Measurements from ENCODE around the gene FOXF1. TPM values are rescaled to one million over a fixed set of nuclear protein-coding genes. Genes with fewer than 3 reads are reported as not detected.

FOXF1 gene
- total and polyA plus RNA-seq, 4 donors, result 0.56 to 1.2 (median 0.89) TPM

GRCh38 chr16:86501989-86502855 lies 8.1 kb upstream of the FOXF1 start:
- WGBS, result 16% methylated on average over 19 of the region's 19 CpGs
- H3K9ac ChIP-seq (ENCODE audit: low read depth in 1 of 2, low read length in 2 of 2), result no peak overlapping the region

GRCh38 chr16:86502856-86503748 lies 7.2 kb upstream of the FOXF1 start:
- peaks cover 2 to 27% (median 9%) of the 10 kb centered on the region in 4 donors for H3K4me1 ChIP-seq (ENCODE audit: control insufficient read depth in 4 of 4, insufficient read depth in 4 of 4, low read length in 3 of 4)
- TF ChIP-seq CTCF (IDR thresholded peaks at IDR 0.05; ENCODE audit: low read depth, low read length, missing input control) (no peak), TAF1 (conservative IDR thresholded peaks at IDR 0.05) (no peak), RAD21 (IDR thresholded peaks at IDR 0.05) (no peak), ZBTB33 (IDR thresholded peaks at IDR 0.05) (no peak), HNF4A (conservative IDR thresholded peaks at IDR 0.05) (no peak), HNF4G (IDR thresholded peaks at IDR 0.05) (no peak), SP1 (IDR thresholded peaks at IDR 0.05) (no peak), YY1 (IDR thresholded peaks at IDR 0.05) (no peak), GABPA (IDR thresholded peaks at IDR 0.05 in 1 of 2, conservative IDR thresholded peaks at IDR 0.05 in 1 of 2) (no peak), RXRA (IDR thresholded peaks at IDR 0.05) (no peak), MAX (IDR thresholded peaks at IDR 0.05) (no peak), REST (IDR thresholded peaks at IDR 0.05) (no peak), EGR1 (IDR thresholded peaks at IDR 0.05; ENCODE audit: low read depth in 2 of 2) (no peak), FOXA2 (IDR thresholded peaks at IDR 0.05) (no peak), ATF3 (IDR thresholded peaks at IDR 0.05) (no peak), JUND (IDR thresholded peaks at IDR 0.05) (no peak)
- H3K36me3 ChIP-seq (ENCODE audit: control insufficient read depth in 4 of 4, insufficient read depth in 3 of 4, low read depth in 1 of 4, low read length in 3 of 4), result no peaks in the 10 kb centered on the region
- H3K27ac ChIP-seq (ENCODE audit: low read depth in 1 of 2, low read length in 2 of 2), result no peak overlapping the region
- H3K9ac ChIP-seq (ENCODE audit: low read depth in 1 of 2, low read length in 2 of 2), result no peak overlapping the region
- no peak overlapping the region for H3K4me3 ChIP-seq (ENCODE audit: low read depth in 1 of 3, low read length in 3 of 3)
- DNase-seq (ENCODE audit: low spot score), result no peak
- WGBS, result 15% methylated on average over 22 of the region's 22 CpGs
- peaks cover 17 to 36% (median 33%) of the 10 kb centered on the region in 4 donors for H3K27me3 ChIP-seq (ENCODE audit: control insufficient read depth in 4 of 4, insufficient read depth in 4 of 4, low read length in 3 of 4)
- H3K9me3 ChIP-seq (ENCODE audit: control insufficient read depth in 4 of 4, low read length in 3 of 4), result no peaks in the 10 kb centered on the region

More at GRCh38 chr16:86501989-86502855, 8.1 kb upstream of the FOXF1 start:
- no peak for TF ChIP-seq ATF3 (IDR thresholded peaks at IDR 0.05)
- no peak for TF ChIP-seq JUND (IDR thresholded peaks at IDR 0.05)
- no peak for TF ChIP-seq EGR1 (IDR thresholded peaks at IDR 0.05; ENCODE audit: low read depth in 2 of 2)
- Histone ChIP-seq H3K36me3 (ENCODE audit: control insufficient read depth in 4 of 4, insufficient read depth in 3 of 4, low read depth in 1 of 4, low read length in 3 of 4) (no peaks in the 10 kb centered on the region), H3K4me3 (ENCODE audit: low read depth in 1 of 3, low read length in 3 of 3) (no peak overlapping the region), H3K9me3 (ENCODE audit: control insufficient read depth in 4 of 4, low read length in 3 of 4) (no peaks in the 10 kb centered on the region), H3K4me1 (ENCODE audit: control insufficient read depth in 4 of 4, insufficient read depth in 4 of 4, low read length in 3 of 4) (peaks cover 0 to 19% (median 10%) of the 10 kb centered on the region in 4 donors), H3K27me3 (ENCODE audit: control insufficient read depth in 4 of 4, insufficient read depth in 4 of 4, low read length in 3 of 4) (peaks cover 17 to 42% (median 34%) of the 10 kb centered on the region in 4 donors), H3K27ac (ENCODE audit: low read depth in 1 of 2, low read length in 2 of 2) (no peak overlapping the region)
- DNase-seq (ENCODE audit: low spot score), result no peak

Data from liver (tissue), 9 donors.